Fibroblast of lung (primary cell): ENCODE results near the gene TBXAS1. TPM values are rescaled to one million over a fixed set of nuclear protein-coding genes. Genes with fewer than 3 reads are reported as not detected.

Source experiments
- DNase-seq, 2 donors: peaks; one replicate each; pipeline versions ENCODE4 v3.0.0 to v3.0.0-alpha.2; 2010; ENCODE audit warnings: low read depth in 2 of 2
- H2AFZ ChIP-seq: 2 replicates; pipeline ENCODE4 v1.5.1; 2012; ENCODE audit warnings: low read length, control low read depth, inconsistent platforms
- H3K27ac ChIP-seq: 2 replicates; pipeline ENCODE4 v1.5.1; 2011; ENCODE audit warnings: low read length, control low read depth; ENCODE audit not compliant: insufficient read depth
- H3K27me3 ChIP-seq: 2 replicates; pipeline ENCODE4 v1.5.1; 2011; ENCODE audit warnings: mild to moderate bottlenecking, low read length; ENCODE audit not compliant: control insufficient read depth, insufficient read depth
- H3K36me3 ChIP-seq: 2 replicates; pipeline ENCODE4 v1.5.1; 2011; ENCODE audit warnings: low read length; ENCODE audit not compliant: control insufficient read depth, insufficient read depth
- H3K4me1 ChIP-seq: 2 replicates; pipeline ENCODE4 v1.5.1; 2011; ENCODE audit warnings: low read length; ENCODE audit not compliant: control insufficient read depth, insufficient read depth; ENCODE audit errors: extremely low read depth
- H3K4me2 ChIP-seq: 2 replicates; pipeline ENCODE4 v1.5.1; 2011; ENCODE audit warnings: low read length, control low read depth; ENCODE audit not compliant: insufficient read depth; ENCODE audit errors: extremely low read depth
- H3K4me3 ChIP-seq, 4 experiments: fragments of 200-600 bp in 1 of 4; sonication (generic) in 1 of 4; replicated peaks in 1 of 4; 2 replicates each; pipeline ENCODE4 v1.5.1; 2011 to 2016; ENCODE audit warnings: low read length in 4 of 4, low read depth in 3 of 4, mild to moderate bottlenecking in 3 of 4, control low read depth in 2 of 4, inconsistent platforms in 1 of 4, mixed read lengths in 1 of 4; ENCODE audit not compliant: insufficient read depth in 1 of 4; ENCODE audit errors: control extremely low read depth in 1 of 4
- H3K79me2 ChIP-seq: 2 replicates; pipeline ENCODE4 v1.5.1; 2012; ENCODE audit warnings: mild to moderate bottlenecking, low read length, inconsistent platforms; ENCODE audit not compliant: control insufficient read depth, insufficient read depth
- H3K9ac ChIP-seq: 2 replicates; pipeline ENCODE4 v1.5.1; 2011; ENCODE audit warnings: mild to moderate bottlenecking, low read length, control low read depth; ENCODE audit not compliant: insufficient read depth
- H3K9me3 ChIP-seq: 2 replicates; pipeline ENCODE4 v1.5.1; 2012; ENCODE audit warnings: low read depth, low read length; ENCODE audit not compliant: control insufficient read depth, insufficient read depth
- H4K20me1 ChIP-seq: 2 replicates; pipeline ENCODE4 v1.5.1; 2011; ENCODE audit warnings: low read length; ENCODE audit not compliant: control insufficient read depth, insufficient read depth; ENCODE audit errors: extremely low read depth
- CTCF ChIP-seq, 2 donors: IDR thresholded peaks in 1 of 2; conservative IDR thresholded peaks in 1 of 2; 1 replicate in 1 of 2; 2 replicates in 1 of 2; pipeline ENCODE4 v1.5.1; 2011 to 2012; ENCODE audit warnings: low read length in 2 of 2, control low read depth in 1 of 2, inconsistent platforms in 1 of 2, low read depth in 1 of 2, mild to moderate bottlenecking in 1 of 2
- EZH2 ChIP-seq: IDR thresholded peaks from 2 replicates; pipeline ENCODE4 v1.5.1; 2012; ENCODE audit warnings: low read length, control low read depth, mild to moderate bottlenecking; ENCODE audit errors: missing control alignments
- polyA plus RNA-seq, 2 donors: library from polyadenylated mRNA; depleted of rRNA in 1 of 2; stranded (reverse) in 1 of 2; unstranded in 1 of 2; fragments of >200 nt; gene quantifications; 2 replicates each; pipeline ENCODE4 v1.2.1, GENCODE V29; 2011 to 2012; ENCODE audit warnings: missing spikeins in 1 of 2
- total RNA-seq: library from RNA; depleted of rRNA; stranded (reverse); fragments of >200 nt; gene quantifications from 2 replicates; pipeline ENCODE4 v1.2.1, GENCODE V29; 2014

TBXAS1 gene
- total and polyA plus RNA-seq, 2 donors (not counting 1 experiment from before 2014, with no cell fraction given) = 1.5 to 2.1 TPM

GRCh38 chr7:140057143-140057535, 228.1 kb downstream of the TBXAS1 start:
- H3K4me3 ChIP-seq = no peak overlapping the region
- no peak overlapping the region for H3K27ac ChIP-seq
- DNase-seq = no peak
- no peaks in the 10 kb centered on the region for H3K79me2 ChIP-seq
- no peak overlapping the region for H3K9ac ChIP-seq
- no peaks in the 10 kb centered on the region for H3K36me3 ChIP-seq
- no peaks in the 10 kb centered on the region for H4K20me1 ChIP-seq
- TF ChIP-seq EZH2 (no peak), CTCF (conservative IDR thresholded peaks at IDR 0.05 in 1 of 2, IDR thresholded peaks at IDR 0.05 in 1 of 2; ENCODE audit: low read depth in 1 of 2, low read length in 2 of 2) (no peak)
- peaks cover 25% of the 10 kb centered on the region for H3K4me1 ChIP-seq
- H3K4me2 ChIP-seq = no peak overlapping the region
- H3K27me3 ChIP-seq = no peaks in the 10 kb centered on the region
- no peak overlapping the region for H2AFZ ChIP-seq
- no peaks in the 10 kb centered on the region for H3K9me3 ChIP-seq

- H3K4me1 ChIP-seq = peaks cover 25% of the 10 kb centered on the region
- DNase-seq = no peak
- no peak overlapping the region for H3K27ac ChIP-seq
- no peaks in the 10 kb centered on the region for H3K79me2 ChIP-seq
- no peaks in the 10 kb centered on the region for H3K36me3 ChIP-seq
- no peaks in the 10 kb centered on the region for H4K20me1 ChIP-seq
- no peaks in the 10 kb centered on the region for H3K9me3 ChIP-seq
- no peak overlapping the region for H3K4me2 ChIP-seq
- no peak for TF ChIP-seq EZH2
- no peak for TF ChIP-seq CTCF (conservative IDR thresholded peaks at IDR 0.05 in 1 of 2, IDR thresholded peaks at IDR 0.05 in 1 of 2; ENCODE audit: low read depth in 1 of 2, low read length in 2 of 2)
- H3K27me3 ChIP-seq = no peaks in the 10 kb centered on the region
- no peak overlapping the region for H3K4me3 ChIP-seq
- no peak overlapping the region for H2AFZ ChIP-seq
- H3K9ac ChIP-seq = no peak overlapping the region
Observed at GRCh38 chr7:140058517-140058916, 229.5 kb downstream of the TBXAS1 start.

- no peak overlapping the region for H3K27ac ChIP-seq
- no peaks in the 10 kb centered on the region for H3K27me3 ChIP-seq
- no peaks in the 10 kb centered on the region for H3K9me3 ChIP-seq
- H3K4me2 ChIP-seq = peak overlapping the region; percentile 78
- H3K79me2 ChIP-seq = no peaks in the 10 kb centered on the region
- H3K9ac ChIP-seq = no peak overlapping the region
- TF ChIP-seq EZH2 (no peak), CTCF (conservative IDR thresholded peaks at IDR 0.05 in 1 of 2, IDR thresholded peaks at IDR 0.05 in 1 of 2; ENCODE audit: low read depth in 1 of 2, low read length in 2 of 2) (no peak)
- peaks cover 25% of the 10 kb centered on the region for H3K4me1 ChIP-seq
- H3K4me3 ChIP-seq = no peak overlapping the region
- H3K36me3 ChIP-seq = no peaks in the 10 kb centered on the region
- peak; percentile 83 to 96 for DNase-seq
- no peaks in the 10 kb centered on the region for H4K20me1 ChIP-seq
- H2AFZ ChIP-seq = no peak overlapping the region
Observed at GRCh38 chr7:140059273-140060242, 230.5 kb downstream of the TBXAS1 start.
